ENCODE results near the gene CRTAC1. TPM values are rescaled to one million over a fixed set of nuclear protein-coding genes. Genes with fewer than 3 reads are reported as not detected.

The CRTAC1 gene
- total and polyA plus RNA-seq, 10 of the 15 experiments (the other 5 are each of a cell fraction or from before 2014, with no cell fraction given), result 0.10 TPM; not detected in 9

DNA sequence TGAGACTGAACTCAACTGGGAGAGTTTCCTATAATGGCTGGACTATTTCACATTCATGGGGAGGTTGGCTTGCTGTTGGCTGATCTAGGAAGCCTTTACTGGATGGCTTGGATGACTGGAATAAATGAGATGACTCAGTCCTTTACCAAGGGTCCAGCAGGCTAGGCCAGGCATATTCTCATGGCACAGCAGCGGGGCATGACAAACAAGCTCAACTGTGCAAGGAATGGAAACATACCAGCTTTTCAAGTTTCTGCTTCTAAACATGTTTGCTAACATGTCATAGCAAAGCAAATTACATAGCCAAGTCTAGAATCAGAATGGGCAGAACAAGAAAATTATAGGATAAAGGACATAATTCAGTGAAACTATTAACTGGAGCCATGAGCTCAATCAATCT is 46.8 kb upstream of the CRTAC1 start (continued):
- TF ChIP-seq, protein P1, sequence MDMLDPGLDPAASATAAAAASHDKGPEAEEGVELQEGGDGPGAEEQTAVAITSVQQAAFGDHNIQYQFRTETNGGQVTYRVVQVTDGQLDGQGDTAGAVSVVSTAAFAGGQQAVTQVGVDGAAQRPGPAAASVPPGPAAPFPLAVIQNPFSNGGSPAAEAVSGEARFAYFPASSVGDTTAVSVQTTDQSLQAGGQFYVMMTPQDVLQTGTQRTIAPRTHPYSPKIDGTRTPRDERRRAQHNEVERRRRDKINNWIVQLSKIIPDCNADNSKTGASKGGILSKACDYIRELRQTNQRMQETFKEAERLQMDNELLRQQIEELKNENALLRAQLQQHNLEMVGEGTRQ (IDR thresholded peaks at IDR 0.05; ENCODE audit: borderline replicate concordance, low read depth, low read length), result no peak

DNA sequence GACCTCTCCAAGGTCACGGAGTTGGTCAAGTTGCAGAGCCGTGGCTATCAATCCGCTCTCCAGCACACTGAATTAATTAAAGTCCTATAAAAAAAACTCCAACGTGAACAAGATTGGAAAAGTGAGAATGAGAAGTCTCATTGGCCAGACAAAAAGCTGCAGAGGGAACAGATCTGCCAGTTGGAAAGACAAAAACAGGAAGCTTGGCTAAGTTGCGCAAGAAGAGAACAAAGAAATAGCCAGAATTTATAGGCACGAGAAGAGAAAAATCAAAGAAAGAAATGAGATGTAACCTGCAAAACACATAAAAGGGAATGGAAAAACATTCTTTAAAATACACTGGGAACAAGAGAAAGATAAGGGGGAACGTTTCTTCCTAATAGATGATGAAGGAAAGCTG is 45.7 kb upstream of the CRTAC1 start:
- ChIA-PET CTCF (interaction anchor here (0.5 to 0.6 kb wide), 2 partner anchors 285 to 597 kb away, joined by 3 to 5 read pairs; no protein-coding TSS in a partner anchor), RAD21 (ENCODE audit: unreplicated experiment) (no interaction called here), SMC1A (ENCODE audit: uncharacterized antibody, unreplicated experiment) (interaction anchor here (1.0 kb wide), 1 partner anchor 35 kb away, joined by 3 read pairs; no protein-coding TSS in a partner anchor), POLR2A (no interaction called here)
- no peaks in the 10 kb centered on the region for H4K20me1 ChIP-seq (ENCODE audit: control insufficient read depth, insufficient read depth)
- H3K27ac ChIP-seq (ENCODE audit: control insufficient read depth, insufficient read depth), result no peak overlapping the region
- FAIRE-seq, result no peak
- DNase-seq (ENCODE audit: low read depth, low spot score), result no peak
- WGBS (ENCODE audit: insufficient coverage, insufficient replicate concordance, low lambda C conversion rate, missing lambda C conversion rate), result 18% methylated on average over 7 of the region's 7 CpGs
- intact Hi-C loops (cut with micrococcal nuclease; ENCODE audit: unreplicated experiment), result no loop called here
- in situ Hi-C loops (cut with MboI), result no loop called here
- H2AFZ ChIP-seq (ENCODE audit: control insufficient read depth, low read depth, low read length), result no peak overlapping the region
- ATAC-seq, result no peak
- no TSS peak for BruUV-seq (replicated peaks)
- no peaks in the 10 kb centered on the region for H3K79me2 ChIP-seq (ENCODE audit: control insufficient read depth, insufficient read depth, low read length)
- H3K27me3 ChIP-seq (replicated peaks in 1 of 2; ENCODE audit: control insufficient read depth in 2 of 2, insufficient read depth in 2 of 2, low read length in 1 of 2), result no peaks in the 10 kb centered on the region
- H3K4me1 ChIP-seq (ENCODE audit: control insufficient read depth, insufficient read depth, low read length), result no peaks in the 10 kb centered on the region
- no peak overlapping the region for H3K9ac ChIP-seq (ENCODE audit: control insufficient read depth, insufficient read depth, low read length)
- H3K9me3 ChIP-seq (replicated peaks; ENCODE audit: control insufficient read depth, insufficient read depth, low read length), result no peaks in the 10 kb centered on the region
- no peak overlapping the region for H3K4me2 ChIP-seq (ENCODE audit: control insufficient read depth, insufficient read depth)
- no peaks in the 10 kb centered on the region for H3K36me3 ChIP-seq (ENCODE audit: control insufficient read depth in 2 of 2, insufficient read depth in 2 of 2, low read length in 1 of 2)
- H3K4me3 ChIP-seq, result no peak overlapping the region
- TF ChIP-seq, protein P2, sequence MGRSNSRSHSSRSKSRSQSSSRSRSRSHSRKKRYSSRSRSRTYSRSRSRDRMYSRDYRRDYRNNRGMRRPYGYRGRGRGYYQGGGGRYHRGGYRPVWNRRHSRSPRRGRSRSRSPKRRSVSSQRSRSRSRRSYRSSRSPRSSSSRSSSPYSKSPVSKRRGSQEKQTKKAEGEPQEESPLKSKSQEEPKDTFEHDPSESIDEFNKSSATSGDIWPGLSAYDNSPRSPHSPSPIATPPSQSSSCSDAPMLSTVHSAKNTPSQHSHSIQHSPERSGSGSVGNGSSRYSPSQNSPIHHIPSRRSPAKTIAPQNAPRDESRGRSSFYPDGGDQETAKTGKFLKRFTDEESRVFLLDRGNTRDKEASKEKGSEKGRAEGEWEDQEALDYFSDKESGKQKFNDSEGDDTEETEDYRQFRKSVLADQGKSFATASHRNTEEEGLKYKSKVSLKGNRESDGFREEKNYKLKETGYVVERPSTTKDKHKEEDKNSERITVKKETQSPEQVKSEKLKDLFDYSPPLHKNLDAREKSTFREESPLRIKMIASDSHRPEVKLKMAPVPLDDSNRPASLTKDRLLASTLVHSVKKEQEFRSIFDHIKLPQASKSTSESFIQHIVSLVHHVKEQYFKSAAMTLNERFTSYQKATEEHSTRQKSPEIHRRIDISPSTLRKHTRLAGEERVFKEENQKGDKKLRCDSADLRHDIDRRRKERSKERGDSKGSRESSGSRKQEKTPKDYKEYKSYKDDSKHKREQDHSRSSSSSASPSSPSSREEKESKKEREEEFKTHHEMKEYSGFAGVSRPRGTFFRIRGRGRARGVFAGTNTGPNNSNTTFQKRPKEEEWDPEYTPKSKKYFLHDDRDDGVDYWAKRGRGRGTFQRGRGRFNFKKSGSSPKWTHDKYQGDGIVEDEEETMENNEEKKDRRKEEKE (IDR thresholded peaks at IDR 0.05), result no peak
- TF ChIP-seq MTA3 (IDR thresholded peaks at IDR 0.05; ENCODE audit: borderline replicate concordance, low read length), result no peak
- TF ChIP-seq, protein P3, sequence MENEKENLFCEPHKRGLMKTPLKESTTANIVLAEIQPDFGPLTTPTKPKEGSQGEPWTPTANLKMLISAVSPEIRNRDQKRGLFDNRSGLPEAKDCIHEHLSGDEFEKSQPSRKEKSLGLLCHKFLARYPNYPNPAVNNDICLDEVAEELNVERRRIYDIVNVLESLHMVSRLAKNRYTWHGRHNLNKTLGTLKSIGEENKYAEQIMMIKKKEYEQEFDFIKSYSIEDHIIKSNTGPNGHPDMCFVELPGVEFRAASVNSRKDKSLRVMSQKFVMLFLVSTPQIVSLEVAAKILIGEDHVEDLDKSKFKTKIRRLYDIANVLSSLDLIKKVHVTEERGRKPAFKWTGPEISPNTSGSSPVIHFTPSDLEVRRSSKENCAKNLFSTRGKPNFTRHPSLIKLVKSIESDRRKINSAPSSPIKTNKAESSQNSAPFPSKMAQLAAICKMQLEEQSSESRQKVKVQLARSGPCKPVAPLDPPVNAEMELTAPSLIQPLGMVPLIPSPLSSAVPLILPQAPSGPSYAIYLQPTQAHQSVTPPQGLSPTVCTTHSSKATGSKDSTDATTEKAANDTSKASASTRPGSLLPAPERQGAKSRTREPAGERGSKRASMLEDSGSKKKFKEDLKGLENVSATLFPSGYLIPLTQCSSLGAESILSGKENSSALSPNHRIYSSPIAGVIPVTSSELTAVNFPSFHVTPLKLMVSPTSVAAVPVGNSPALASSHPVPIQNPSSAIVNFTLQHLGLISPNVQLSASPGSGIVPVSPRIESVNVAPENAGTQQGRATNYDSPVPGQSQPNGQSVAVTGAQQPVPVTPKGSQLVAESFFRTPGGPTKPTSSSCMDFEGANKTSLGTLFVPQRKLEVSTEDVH (IDR thresholded peaks at IDR 0.05; ENCODE audit: low read depth, partially characterized antibody), result no peak
- TF ChIP-seq RBBP5 (conservative IDR thresholded peaks at IDR 0.05), result no peak
- no peak for TF ChIP-seq CHD1 (IDR thresholded peaks at IDR 0.05; ENCODE audit: low read depth, low read length)
- no peak for TF ChIP-seq MTA2 (IDR thresholded peaks at IDR 0.05; ENCODE audit: low read depth)
- no peak for TF ChIP-seq BCL11A (IDR thresholded peaks at IDR 0.05; ENCODE audit: low read depth, low read length)
- TF ChIP-seq STAT3 (IDR thresholded peaks at IDR 0.05; ENCODE audit: low read depth, low read length), result no peak
- TF ChIP-seq, protein P4, sequence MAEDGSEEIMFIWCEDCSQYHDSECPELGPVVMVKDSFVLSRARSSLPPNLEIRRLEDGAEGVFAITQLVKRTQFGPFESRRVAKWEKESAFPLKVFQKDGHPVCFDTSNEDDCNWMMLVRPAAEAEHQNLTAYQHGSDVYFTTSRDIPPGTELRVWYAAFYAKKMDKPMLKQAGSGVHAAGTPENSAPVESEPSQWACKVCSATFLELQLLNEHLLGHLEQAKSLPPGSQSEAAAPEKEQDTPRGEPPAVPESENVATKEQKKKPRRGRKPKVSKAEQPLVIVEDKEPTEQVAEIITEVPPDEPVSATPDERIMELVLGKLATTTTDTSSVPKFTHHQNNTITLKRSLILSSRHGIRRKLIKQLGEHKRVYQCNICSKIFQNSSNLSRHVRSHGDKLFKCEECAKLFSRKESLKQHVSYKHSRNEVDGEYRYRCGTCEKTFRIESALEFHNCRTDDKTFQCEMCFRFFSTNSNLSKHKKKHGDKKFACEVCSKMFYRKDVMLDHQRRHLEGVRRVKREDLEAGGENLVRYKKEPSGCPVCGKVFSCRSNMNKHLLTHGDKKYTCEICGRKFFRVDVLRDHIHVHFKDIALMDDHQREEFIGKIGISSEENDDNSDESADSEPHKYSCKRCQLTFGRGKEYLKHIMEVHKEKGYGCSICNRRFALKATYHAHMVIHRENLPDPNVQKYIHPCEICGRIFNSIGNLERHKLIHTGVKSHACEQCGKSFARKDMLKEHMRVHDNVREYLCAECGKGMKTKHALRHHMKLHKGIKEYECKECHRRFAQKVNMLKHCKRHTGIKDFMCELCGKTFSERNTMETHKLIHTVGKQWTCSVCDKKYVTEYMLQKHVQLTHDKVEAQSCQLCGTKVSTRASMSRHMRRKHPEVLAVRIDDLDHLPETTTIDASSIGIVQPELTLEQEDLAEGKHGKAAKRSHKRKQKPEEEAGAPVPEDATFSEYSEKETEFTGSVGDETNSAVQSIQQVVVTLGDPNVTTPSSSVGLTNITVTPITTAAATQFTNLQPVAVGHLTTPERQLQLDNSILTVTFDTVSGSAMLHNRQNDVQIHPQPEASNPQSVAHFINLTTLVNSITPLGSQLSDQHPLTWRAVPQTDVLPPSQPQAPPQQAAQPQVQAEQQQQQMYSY (CRISPR knock-in tag; IDR thresholded peaks at IDR 0.05), result no peak
- TF ChIP-seq, protein P5, sequence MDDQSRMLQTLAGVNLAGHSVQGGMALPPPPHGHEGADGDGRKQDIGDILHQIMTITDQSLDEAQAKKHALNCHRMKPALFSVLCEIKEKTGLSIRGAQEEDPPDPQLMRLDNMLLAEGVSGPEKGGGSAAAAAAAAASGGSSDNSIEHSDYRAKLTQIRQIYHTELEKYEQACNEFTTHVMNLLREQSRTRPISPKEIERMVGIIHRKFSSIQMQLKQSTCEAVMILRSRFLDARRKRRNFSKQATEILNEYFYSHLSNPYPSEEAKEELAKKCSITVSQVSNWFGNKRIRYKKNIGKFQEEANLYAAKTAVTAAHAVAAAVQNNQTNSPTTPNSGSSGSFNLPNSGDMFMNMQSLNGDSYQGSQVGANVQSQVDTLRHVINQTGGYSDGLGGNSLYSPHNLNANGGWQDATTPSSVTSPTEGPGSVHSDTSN (IDR thresholded peaks at IDR 0.05; ENCODE audit: insufficient replicate concordance, low read depth, low read length), result no peak

Measured in GM12878 (cell line).